NCI-H69 (cell line): ENCODE data around the gene NCS1.
A peak's percentile ranks its signal among the peaks of the same experiment; 100 is the strongest.

Source experiments
- DNase-seq: peaks from one replicate; lab custom pipeline; 2025; lab: John Stamatoyannopoulos, UW

The NCS1 gene

DNA sequence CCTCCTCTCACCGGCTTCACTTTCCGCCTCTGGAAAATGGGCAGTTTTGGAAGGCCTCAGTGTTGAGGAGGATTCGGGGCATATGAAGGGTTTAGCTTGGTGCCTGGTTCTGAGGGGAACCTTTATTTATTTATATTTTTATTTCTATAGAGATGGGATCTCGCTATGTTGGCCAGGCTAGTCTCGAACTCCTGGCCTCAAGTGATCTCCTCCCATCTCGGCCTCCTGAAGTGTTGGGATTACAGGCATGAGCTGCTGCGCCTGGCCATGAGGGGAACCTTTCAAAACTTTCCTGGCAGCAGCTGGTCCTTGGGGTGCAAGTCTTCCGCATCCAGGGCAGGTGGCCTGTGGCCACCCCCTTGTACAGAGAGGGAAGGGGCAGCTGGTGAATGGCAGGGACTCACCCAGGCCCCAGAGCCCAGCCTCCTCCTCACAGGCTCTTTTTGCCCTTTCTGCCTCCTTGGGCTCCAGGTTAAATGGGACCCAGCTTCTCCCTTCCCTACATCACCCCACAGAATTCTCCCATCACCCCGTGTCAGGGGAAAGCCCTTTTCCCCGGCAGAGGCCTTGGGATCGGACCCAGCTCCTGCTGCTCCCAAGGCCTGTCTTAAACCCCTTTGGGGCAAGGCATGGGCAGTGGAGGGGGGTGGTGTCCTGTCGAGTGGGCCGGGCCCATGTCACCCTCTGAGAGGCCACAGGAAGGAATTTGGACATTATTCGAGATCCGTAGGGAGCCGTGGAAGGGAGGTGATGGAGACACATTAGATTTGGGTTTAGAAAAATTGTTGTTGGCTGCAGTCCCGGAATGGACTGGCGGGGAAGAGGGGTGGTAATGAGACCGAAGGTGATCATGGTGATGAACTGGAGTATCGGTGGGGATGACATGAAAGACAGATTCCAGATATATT is 5.9 kb downstream of the NCS1 start:
- DNase-seq = no peak

DNA sequence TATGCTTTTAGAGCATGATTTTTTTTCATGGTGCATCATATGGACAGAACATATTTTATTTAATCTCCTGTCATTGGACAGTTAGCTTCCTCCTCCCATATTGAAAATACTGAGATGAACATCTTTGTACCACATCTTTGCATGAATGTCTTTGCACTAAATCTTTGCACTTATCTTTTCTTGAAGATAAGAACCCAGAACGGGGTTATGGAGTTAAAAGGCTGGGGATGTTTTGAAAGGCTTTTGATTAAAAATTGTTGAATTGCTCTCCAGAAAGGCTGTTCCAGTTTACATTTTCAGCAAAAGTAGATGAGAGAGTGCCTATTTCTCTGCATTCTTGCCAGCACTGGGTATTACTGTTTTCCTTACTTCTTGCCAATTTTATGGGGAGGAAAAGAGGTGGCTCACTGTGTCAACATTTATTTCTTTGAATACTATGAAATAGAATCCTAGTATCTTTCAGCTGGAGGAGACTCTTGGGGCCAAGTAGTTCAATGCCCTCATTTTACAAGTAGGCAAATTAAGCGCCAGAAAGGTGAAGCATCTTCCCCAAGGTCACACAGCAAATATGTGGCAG is 7.2 kb downstream of the NCS1 start:
- no peak for DNase-seq

DNA sequence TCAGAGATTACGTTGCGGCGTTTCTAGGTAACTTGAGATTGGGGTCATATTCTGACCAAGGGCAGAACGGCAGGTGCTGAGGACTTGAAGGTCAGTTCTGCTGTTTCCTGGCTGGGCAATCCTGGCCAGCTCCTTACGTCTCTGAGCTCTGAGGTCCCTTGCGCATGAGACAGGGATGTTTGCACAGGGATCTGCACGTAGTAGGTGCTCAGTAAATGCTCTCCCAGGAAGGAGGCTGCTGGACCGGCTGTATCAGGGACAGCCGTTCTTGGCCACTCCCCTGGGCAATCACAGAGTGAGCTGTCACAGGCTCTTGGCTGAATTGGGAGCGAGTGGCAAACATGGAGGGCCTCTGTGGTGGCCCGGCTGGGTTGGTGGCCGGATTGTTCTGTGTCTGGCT is 8.3 kb downstream of the NCS1 start:
- no peak for DNase-seq

DNA sequence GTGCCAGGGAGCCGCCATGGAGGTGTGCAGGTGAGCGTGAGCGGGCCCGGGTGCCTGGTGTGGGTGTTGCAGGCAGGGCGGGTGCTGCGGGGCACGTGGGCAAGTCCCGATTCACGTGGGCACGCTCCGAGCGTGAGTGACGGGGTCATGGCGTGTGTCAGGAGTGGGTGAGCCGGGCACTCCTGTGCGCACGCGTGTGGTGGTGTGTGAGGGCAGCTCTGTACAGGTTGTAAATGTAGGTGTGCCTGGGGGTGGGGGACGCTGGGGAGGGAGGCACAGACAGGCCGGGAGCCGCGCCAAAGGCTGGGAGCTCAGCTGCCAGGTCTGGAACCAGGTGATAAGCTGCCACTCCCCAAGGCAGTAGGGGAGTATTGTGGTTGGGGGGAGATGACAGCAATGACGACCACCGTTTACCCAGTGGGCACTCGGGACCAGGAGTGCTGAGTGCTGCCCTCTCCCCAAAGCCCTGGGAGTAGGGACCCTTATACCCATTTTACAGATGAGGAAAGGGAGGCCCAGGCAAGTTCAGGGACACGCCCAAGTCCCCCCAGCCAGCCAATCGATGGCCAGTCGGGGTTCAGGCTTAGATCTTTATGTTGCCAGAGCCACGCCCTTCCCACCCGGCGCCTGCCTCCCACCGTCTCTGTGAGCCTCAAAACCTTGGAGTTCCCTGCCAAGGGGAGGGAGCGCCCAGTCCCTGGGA is 9.6 kb downstream of the NCS1 start:
- no peak for DNase-seq

DNA sequence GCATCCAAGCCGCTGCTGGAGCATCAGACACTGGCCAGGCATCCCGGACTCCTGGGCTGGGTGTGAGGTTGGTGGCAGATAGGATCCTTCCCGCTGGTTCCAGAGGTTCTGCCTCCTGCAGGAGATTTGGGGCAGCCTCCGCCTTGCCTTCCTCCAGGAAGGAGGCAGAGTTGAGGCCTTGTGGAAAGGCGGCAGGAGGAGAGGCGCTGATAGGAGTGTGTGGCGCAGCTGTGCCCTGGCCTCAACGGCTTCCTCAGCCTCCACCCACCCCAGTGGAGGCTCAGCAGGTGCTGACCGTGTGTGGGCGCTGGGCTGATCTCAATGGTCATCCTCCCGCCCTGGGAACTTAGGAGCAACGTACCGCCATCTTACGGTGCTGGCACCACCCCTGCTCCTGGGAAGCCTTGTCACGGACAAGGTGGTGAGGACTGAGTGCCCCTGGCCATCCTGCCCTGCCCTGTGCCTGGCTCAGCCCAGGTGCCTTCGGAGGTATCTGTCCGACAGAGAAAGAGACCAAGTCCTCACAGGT is 10.2 kb downstream of the NCS1 start:
- DNase-seq = no peak

DNA sequence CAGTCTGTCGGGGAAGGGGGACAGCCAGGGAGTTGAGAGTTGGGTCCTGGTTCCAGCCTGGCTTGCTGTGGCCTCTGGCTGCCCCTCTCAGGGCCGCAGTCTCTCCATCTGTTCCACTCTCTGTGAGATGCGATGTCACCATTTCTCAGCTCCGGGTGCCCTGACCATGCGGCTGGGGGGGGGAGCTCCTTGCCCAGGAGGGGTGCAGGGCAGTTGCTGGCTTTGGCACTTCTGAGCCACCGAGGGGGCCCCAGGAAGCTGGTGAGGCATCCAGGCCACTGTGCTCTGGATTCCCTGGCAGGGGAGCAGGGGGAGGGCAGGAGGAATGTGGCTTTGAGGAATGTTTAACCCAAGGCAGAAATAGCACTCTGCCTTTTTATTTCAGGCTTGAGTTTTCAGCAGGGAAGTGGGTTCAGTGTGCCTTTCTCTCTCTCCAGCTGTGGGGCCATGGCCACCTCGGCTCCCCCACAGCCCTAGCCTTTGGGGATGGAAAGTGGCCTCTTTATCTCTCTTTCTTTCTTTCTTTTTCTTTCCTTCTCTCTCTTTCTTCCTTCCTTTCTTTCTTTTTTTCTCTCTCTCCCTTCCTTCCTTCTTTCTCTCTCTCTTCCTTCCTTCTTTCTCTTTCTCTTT is 11.0 kb downstream of the NCS1 start:
- DNase-seq = no peak

DNA sequence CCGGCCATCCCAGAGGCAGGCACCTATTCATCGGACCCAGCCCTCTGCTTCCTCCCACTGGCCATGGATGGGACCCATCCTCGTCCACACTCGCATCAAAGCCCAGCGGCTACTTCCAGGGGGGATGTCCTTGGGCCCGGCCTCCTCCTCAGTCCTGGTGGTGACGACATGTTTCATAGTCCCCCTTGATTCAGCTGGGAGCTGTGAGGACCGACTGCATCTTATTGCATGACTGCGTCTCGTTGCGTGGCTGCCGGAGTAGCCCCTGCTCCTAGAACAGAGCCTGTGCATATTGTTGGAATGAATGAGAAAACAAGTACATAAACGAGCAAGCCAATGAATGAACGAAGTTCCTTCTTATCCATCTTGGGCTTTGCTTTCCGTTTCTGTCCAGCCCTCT is 12.8 kb downstream of the NCS1 start:
- DNase-seq = no peak

DNA sequence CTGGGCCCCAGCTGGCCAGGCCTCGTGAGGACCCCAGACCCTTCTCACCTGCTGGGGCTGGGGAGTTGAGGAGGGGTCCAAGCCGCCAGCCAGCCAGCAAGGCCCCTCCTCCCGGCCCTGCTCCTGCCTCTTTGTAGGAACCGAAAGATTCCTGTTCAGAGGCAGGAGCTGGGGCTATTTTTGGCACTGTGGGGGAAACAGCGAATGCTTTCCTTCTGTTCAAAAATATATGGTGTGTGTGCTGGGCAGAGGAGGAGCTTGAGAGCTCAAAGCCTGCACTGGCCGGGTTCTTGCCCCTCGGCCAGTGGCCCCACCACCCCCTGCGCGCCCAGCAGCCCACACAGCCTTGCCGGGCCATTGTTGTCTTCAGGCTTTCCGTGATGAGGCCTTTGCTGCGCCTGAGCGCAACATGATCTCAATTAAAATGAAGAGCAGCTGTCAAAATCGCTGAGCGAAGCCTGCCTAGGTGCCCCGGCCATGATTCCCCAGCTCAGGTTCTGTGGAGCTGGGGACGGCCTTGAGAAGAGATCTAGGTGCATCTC is 13.4 kb downstream of the NCS1 start:
- DNase-seq = no peak

DNA sequence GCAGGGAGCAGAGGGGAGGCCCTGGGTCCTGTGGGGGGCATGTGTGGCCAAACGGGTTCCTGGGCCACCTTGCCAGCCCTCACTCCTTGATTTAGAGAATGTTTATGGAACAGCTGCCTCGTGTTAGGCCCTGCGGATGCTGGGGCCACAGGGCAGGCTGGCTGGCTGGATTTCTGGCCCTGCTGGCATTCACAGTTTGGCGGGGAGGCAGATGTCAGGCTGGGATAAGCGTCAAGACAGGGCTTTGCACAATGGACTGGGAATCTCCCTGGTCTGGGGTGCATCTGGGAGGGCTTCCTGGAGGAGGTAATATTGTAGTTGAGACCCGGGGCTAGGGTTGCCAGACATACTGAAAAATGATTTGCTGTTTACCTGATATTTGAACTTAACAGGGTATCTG is 13.8 kb downstream of the NCS1 start:
- DNase-seq = no peak

DNA sequence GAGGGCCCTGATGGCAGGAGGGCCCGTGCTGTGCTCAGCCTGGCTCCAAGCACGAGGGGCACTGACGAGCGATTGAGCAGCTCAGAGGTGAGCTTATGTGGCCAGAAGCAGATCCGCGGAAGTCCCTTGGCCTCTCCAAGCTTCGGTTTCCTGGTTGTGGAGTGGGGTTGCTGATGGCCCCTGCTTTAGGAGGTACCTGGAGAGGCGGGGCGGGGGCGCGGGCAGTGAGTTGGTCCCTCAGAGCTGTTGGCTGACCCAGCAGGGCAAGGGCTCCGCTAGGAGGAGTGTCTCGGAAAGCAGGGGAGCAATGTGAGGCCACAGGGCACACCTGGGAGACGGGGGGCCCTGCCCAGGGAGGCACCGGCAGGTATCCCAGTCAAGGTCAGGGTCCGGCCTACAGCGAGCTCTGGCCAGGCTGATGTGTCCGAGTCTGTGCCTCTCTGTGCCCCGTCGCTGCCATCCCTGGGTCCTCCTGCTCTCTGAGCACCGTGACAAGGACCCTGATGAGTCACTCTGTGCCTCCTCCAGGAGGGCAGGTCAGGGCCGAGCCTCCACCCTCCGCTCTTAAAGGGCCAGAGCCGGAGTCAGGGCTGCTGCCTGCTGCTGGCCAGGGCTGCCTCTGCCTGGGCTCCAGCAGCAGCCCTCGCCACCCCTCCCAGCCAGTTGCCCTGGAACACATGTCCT is 14.8 kb downstream of the NCS1 start:
- DNase-seq = peak; percentile 22

DNA sequence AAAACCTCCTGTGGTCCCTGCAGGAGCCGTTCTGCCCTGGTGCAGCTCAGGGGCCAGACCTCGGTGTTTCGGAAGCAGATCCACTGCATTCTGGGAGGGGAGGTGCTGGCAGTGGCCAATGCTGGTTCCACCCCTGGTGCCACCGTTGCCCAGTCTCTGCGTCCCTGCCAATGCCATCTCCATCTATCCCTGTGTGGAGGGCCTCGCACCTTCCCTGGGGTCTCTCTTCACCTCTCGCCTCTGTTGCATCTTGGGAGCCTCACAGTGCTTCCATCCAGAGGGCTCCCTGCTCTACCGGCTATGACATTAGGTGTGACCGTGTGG is 15.3 kb downstream of the NCS1 start:
- no peak for DNase-seq

DNA sequence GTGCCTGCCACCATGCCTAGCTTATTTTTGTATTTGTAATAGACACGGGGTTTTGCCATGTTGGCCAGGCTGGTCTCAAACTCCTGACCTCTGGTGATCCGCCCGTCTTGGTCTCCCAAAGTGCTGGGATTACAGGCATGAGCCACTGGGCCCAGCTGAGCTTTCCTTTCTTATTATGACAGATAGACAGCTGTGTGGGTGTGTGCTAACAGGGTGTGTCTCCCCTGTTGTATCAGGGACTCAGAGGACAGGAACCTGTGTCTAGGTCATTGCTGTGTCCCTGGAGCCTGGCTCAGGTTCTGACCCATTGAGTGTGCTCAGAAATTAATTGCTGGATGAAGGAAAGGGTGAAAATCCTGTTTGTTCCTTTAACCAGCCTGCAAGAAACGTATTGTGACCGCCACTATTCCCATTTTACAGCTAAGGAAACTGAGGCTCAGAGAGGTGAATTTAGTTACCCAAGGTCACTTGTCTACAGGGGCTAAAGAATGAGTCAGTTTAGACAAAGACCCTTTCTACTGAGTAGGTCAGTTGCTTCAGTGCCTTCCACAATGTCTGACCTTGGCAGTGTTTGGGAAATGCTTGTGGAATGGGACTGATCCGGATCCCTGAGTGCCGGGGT is 16.8 kb downstream of the NCS1 start:
- DNase-seq = peak; percentile 36

DNA sequence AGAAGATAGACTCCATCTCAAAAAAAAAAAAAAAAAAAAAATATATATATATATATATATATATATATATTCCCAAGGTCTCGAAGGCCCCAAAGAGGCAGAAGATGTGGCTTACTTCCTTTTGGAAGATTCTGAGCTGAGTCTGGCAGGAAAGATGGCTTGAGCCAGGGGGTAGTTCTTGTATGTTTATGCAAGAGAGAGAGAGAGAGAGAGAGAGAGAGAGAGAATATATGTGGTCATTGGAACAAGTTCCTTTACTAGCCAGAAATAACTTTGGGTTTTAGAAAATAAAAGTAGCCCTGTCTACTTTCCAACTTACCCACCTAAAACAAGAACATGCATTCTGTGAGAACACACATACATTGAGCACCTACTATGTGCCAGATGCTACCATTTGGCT is 17.6 kb downstream of the NCS1 start:
- no peak for DNase-seq

DNA sequence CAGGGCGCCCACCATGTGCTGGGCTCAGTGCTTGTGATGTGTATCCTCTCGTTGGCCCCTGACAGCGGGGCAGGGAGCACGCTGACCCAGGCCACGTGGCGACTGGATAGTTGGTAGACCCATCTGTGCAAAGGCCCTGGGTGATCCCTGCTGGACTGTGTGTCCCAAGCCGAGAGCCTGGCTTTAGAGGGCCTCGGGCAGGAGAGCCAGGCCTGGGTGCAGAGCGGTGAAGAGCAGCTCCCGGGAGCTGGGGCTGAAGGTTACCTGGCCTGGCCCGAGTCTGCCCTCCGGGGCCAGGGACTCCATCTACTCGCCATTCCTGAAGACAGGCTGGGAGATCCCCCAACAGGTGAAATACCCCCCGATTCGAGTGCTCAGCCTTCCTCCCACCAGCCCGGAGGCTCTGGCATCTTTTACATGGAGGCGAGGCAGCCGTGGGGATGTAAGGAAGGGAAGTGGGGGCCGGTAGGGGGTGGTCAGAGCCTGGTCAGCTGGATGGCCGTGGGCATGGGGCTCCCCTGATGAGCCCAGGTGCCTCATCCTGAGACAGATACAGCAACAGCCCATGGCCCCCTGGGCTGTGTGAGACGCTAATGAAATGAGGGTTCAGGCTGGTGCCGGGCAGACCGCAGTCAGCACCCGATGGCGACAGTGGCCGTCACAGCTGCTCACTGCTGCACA is 19.0 kb downstream of the NCS1 start:
- no peak for DNase-seq

DNA sequence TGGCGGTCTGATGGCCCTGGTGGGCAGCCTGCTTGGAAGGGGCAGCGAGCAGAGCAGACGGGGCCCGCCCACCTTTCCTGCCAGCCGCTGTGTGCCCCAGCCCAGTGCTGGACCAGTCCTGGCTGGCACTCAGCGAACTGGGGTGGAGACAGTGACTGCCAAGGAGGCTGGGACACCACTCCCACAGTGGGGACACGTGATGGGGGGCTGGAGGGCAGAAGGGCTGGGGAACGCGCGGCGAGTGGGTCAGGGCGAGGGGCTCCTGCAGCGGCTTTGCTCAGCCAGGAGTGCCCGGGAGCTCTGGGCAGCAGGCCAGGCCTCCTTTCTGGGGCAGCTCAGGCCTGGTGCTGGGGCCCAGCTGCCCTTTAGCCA is 19.5 kb downstream of the NCS1 start:
- no peak for DNase-seq

DNA sequence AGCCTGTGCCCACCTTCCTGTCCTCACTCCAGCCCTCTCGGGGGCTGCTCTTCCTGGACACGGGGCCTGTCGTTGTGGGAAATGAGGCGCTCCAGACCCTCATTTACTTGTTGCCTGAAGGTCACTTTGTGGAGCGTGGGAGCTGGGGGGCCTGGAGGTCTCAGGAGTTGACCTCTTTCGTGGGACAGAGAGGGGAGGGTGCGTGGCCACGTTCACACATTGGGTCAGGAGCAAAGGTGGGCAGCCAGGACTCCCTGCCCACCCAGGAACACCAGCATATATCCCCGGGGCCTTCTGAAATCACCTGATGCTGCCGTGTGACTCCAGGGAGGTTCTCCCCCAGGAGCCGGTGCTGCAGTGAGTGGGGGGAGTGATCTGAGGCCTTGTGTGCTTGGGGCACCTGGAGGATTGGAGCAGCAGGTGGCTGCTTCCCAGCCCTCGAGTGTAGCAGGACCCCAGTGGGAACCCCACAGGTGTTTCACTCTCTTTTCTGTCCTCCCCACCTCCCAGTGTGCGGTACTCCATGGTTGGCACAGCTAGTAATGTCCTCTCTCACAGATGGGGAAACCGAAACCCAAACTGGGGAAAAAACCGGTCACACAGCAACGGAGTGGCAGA is 20.3 kb downstream of the NCS1 start:
- no peak for DNase-seq

DNA sequence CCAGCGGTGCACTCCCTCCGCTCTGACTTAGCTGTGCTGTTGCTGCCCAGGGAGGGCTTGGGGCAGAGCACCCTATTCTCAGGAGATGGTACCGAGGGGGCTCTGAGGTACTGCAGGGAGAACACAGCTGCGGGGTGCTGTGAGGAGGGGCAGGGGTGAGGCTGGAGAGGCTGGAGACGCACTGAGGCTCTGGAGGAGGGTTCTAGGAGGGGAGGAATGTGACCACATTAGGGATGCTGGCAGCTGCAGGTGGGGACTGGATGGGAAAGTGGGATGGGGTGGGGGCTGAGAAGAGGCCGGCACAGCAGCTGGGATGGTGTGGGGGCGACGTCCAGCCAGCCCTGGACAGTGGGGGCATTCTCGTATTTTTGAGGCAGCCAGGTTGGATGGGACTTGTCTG is 20.9 kb downstream of the NCS1 start:
- DNase-seq = no peak

DNA sequence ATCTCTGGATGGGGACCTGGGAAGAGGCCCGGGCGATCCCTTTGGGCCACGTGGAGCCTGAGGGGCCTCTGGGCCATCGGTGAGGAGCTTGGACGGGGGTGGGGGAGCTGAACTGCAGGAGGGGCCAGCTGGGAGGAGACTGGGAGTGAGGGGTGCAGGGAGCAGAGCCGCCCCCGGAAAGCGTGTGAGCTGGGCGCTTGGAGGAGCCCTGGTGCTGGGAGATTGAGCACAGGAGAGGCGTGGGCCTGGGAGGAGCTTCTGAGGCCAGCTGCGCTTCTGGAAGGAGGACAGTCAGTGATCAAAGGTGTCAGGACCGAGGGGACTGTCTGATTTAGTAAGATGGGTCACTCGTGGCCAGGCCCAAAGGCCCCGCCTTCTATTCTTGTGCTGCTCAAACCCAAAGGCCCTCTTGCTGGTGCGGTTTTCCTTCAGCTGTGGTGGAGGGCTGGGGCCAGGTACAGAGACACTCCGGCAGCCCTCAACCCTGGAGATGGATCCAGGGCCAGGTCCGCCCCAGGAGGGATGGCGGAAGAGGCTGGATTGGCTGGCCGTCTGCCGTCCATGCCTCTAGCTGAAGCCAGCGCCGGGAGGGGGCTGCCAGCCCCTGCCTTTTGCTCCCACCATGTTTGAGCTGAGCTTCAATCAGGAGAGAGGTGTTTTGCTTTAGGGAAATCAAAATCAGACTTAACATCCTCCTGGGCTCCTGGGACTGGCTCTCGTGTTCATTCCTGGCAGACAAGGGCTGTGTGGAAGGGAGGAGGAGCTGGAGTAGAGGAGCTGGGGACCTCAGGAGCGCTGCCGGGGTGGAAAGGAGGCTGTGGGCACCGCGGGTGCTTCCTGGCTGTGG is 21.6 kb downstream of the NCS1 start:
- peak; percentile 34 for DNase-seq

DNA sequence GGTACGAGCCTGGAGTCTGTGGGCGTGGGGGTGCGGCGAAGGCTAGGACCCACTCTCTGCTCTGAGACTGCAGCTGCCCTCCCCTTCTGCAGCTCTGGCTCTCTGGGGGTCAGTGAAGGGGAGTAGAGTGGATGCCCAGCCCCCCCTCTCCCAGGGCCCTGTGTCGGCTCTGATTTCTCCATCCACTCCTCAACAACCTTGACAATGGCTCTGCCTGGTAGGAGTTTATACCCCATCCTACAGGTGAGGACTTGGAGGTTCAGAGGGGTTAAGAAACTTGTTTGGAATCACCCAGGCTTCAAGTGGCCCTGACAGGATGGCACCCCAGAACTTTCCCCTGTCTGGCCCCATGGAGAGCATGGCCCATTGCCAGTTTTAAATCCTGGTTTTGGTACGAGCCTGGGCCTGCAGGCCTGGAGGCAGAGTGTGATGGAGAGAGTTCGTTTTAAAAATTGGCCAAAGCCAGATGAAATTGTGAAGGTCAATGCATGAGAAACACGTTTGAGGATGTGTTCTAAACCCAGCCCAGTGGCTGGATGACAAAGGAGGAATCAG is 22.3 kb downstream of the NCS1 start:
- peak; percentile 29 for DNase-seq
